Hepatocyte (in vitro differentiated cells): ENCODE measurements around the gene TUBA1A. TPM values are rescaled to one million over a fixed set of nuclear protein-coding genes. Genes with fewer than 3 reads are reported as not detected.

Source experiments
- DNase-seq: peaks from one replicate; pipeline ENCODE4 v3.0.0-alpha.2; 2016; ENCODE audit warnings: low spot score
- H2AFZ ChIP-seq: fragments of 200-600 bp; sonication (generic); 2 replicates; pipeline ENCODE4 v1.6.0; 2016; ENCODE audit warnings: antibody characterized with exemption, mild to moderate bottlenecking
- H3K27ac ChIP-seq: fragments of 200-600 bp; sonication (generic); 2 replicates; pipeline ENCODE4 v1.5.1; 2016; ENCODE audit warnings: mild to moderate bottlenecking
- H3K27me3 ChIP-seq: fragments of 200-600 bp; sonication (generic); 2 replicates; pipeline ENCODE4 v1.6.1; 2016
- H3K36me3 ChIP-seq: fragments of 200-600 bp; sonication (generic); replicated peaks from 2 replicates; pipeline ENCODE4 v1.5.1; 2016; ENCODE audit warnings: low read depth; ENCODE audit not compliant: insufficient read depth
- H3K4me1 ChIP-seq: fragments of 200-600 bp; sonication (generic); 2 replicates; pipeline ENCODE4 v1.5.1; 2016; ENCODE audit warnings: mild to moderate bottlenecking, moderate library complexity; ENCODE audit not compliant: insufficient read depth
- H3K4me2 ChIP-seq: fragments of 200-600 bp; sonication (generic); 2 replicates; pipeline ENCODE4 v1.6.0; 2016
- H3K4me3 ChIP-seq: fragments of 200-600 bp; sonication (generic); 2 replicates; pipeline ENCODE4 v1.5.1; 2016; ENCODE audit warnings: mild to moderate bottlenecking
- H3K79me2 ChIP-seq: fragments of 200-600 bp; sonication (generic); 2 replicates; pipeline ENCODE4 v1.6.0; 2017; ENCODE audit warnings: mild to moderate bottlenecking
- H3K9me2 ChIP-seq: fragments of 200-600 bp; sonication (generic); replicated peaks from 2 replicates; pipeline ENCODE4 v1.6.0; 2017; ENCODE audit warnings: mild to moderate bottlenecking; ENCODE audit not compliant: insufficient read depth
- H3K9me3 ChIP-seq: fragments of 200-600 bp; sonication (generic); 2 replicates; pipeline ENCODE4 v1.5.1; 2016; ENCODE audit warnings: low read depth, mild to moderate bottlenecking
- H4K20me1 ChIP-seq: fragments of 200-600 bp; sonication (generic); 2 replicates; pipeline ENCODE4 v1.6.0; 2016; ENCODE audit warnings: mild to moderate bottlenecking; ENCODE audit not compliant: insufficient read depth, poor library complexity, severe bottlenecking
- CTCF ChIP-seq: fragments of 200-600 bp; sonication (generic); IDR thresholded peaks from 2 replicates; pipeline ENCODE4 v1.5.1; 2016; ENCODE audit warnings: antibody characterized with exemption, mild to moderate bottlenecking; ENCODE audit not compliant: poor library complexity
- EZH2 ChIP-seq: fragments of 200-600 bp; sonication (generic); IDR thresholded peaks from 2 replicates; pipeline ENCODE4 v1.6.1; 2016; ENCODE audit warnings: antibody characterized with exemption, mild to moderate bottlenecking, borderline replicate concordance
- EZH2phosphoT487 ChIP-seq: fragments of 200-600 bp; sonication (generic); IDR thresholded peaks from one replicate; pipeline ENCODE4 v1.6.1; 2018; ENCODE audit warnings: antibody characterized with exemption, mild to moderate bottlenecking, low read depth, moderate library complexity; ENCODE audit not compliant: unreplicated experiment, severe bottlenecking
- WGBS: methylation state at CpG from one replicate; pipeline ENCODE4 v1.1.6; 2016; ENCODE audit warnings: low lambda C conversion rate; ENCODE audit errors: missing lambda C conversion rate; 5-methylcytosine and 5-hydroxymethylcytosine counted together
- polyA plus RNA-seq: library from polyadenylated mRNA; unstranded; fragments of >200 nt; fragmentation: Nextera tagmentation; extraction: Ambion mirVana; gene quantifications from 2 replicates; pipeline ENCODE4 v1.2.1, GENCODE V29; 2016
- total RNA-seq: library from RNA; depleted of rRNA; stranded (reverse); fragments of >200 nt; gene quantifications from 2 replicates; pipeline ENCODE4 v1.2.3, GENCODE V29; 2014

TUBA1A gene
- total and polyA plus RNA-seq, 2 experiments from 2014 or later, result 338 to 358 TPM

- DNase-seq, result peak; percentile 68
- no peak overlapping the region for H3K4me3 ChIP-seq
- H3K36me3 ChIP-seq, result no peaks in the 10 kb centered on the region
- no peaks in the 10 kb centered on the region for H4K20me1 ChIP-seq
- peak overlapping the region; percentile 69 for H3K4me2 ChIP-seq
- no peaks in the 10 kb centered on the region for H3K79me2 ChIP-seq
- peak overlapping the region; percentile 84 for H3K27ac ChIP-seq
- H3K9me2 ChIP-seq, result no peaks in the 10 kb centered on the region
- TF ChIP-seq CTCF, result peak; percentile 11
- TF ChIP-seq EZH2phosphoT487, result no peak
- H2AFZ ChIP-seq, result peak overlapping the region; percentile 72
- H3K27me3 ChIP-seq, result no peaks in the 10 kb centered on the region
- WGBS, result 49% methylated on average over 25 of the region's 25 CpGs
- H3K4me1 ChIP-seq, result peaks cover 15% of the 10 kb centered on the region
- H3K9me3 ChIP-seq, result no peaks in the 10 kb centered on the region
Observed at GRCh38 chr12:49232940-49233841, 44.3 kb upstream of the TUBA1A start.

- no peaks in the 10 kb centered on the region for H3K79me2 ChIP-seq
- H3K9me2 ChIP-seq, result no peaks in the 10 kb centered on the region
- TF ChIP-seq EZH2phosphoT487 (no peak), CTCF (no peak), EZH2 (no peak)
- H4K20me1 ChIP-seq, result no peaks in the 10 kb centered on the region
- H3K36me3 ChIP-seq, result no peaks in the 10 kb centered on the region
- no peak for DNase-seq
- no peak overlapping the region for H3K4me3 ChIP-seq
- peak overlapping the region; percentile 72 for H2AFZ ChIP-seq
- peak overlapping the region; percentile 69 for H3K4me2 ChIP-seq
- H3K9me3 ChIP-seq, result no peaks in the 10 kb centered on the region
- peaks cover 15% of the 10 kb centered on the region for H3K4me1 ChIP-seq
- H3K27ac ChIP-seq, result peak overlapping the region; percentile 84
- WGBS, result 72% methylated on average over 9 of the region's 9 CpGs
- no peaks in the 10 kb centered on the region for H3K27me3 ChIP-seq
Observed at GRCh38 chr12:49231878-49232655, 43.2 kb upstream of the TUBA1A start.

GRCh38 chr12:49230805-49231194 is 41.9 kb upstream of the TUBA1A start:
- Histone ChIP-seq H3K9me2 (no peaks in the 10 kb centered on the region), H3K79me2 (no peaks in the 10 kb centered on the region), H3K4me1 (peaks cover 15% of the 10 kb centered on the region), H3K27ac (no peak overlapping the region), H3K36me3 (no peaks in the 10 kb centered on the region), H3K27me3 (no peaks in the 10 kb centered on the region), H2AFZ (no peak overlapping the region), H3K9me3 (no peaks in the 10 kb centered on the region), H3K4me2 (no peak overlapping the region), H3K4me3 (no peak overlapping the region), H4K20me1 (no peaks in the 10 kb centered on the region)
- TF ChIP-seq EZH2phosphoT487 (no peak), CTCF (no peak), EZH2 (no peak)
- WGBS, result 94% methylated on average over 3 of the region's 3 CpGs
- DNase-seq, result no peak
